OCI-LY7 (cell line): Measurements from ENCODE around the gene MEOX1.

ENCODE experiments used
- CTCF ChIP-seq: fragments of 200-600 bp; sonication (generic); conservative IDR thresholded peaks from 2 replicates; pipeline ENCODE4 v1.5.1; 2014; ENCODE audit warnings: mild to moderate bottlenecking, antibody characterized with exemption, low read length, moderate library complexity, mixed read lengths
- EZH2phosphoT487 ChIP-seq: fragments of 200-600 bp; sonication (generic); IDR thresholded peaks from 2 replicates; pipeline ENCODE4 v1.6.1; 2018; ENCODE audit warnings: low read depth, borderline replicate concordance, mild to moderate bottlenecking, mixed run types, antibody characterized with exemption, low read length, moderate library complexity, mixed read lengths

DNA sequence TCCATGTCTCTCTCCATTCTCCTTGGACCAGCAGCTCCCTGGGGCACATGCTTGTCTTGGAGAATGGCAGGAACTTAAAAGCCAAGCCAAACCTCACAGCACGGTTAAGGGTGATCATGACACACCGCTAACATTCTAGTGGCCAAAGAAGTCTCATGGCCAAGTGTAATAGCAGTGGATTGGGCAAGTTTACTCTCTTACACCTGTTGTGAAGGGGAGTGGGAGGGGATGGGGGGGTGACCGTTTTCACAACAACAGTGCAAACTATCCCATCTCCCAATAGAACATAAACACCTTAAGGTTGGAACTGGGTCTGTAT is 37.7 kb upstream of the MEOX1 start:
- TF ChIP-seq CTCF: no peak
- no peak for TF ChIP-seq EZH2phosphoT487
